NCI-H82 treated with DMSO at 0.1 percent for 48 hours (cell line): ENCODE measurements around the gene PRPF19.

Source experiments
- DNase-seq: peaks from one replicate; lab custom pipeline; 2025; ENCODE audit not compliant: unreplicated experiment; lab: John Stamatoyannopoulos, UW

The PRPF19 gene

DNA sequence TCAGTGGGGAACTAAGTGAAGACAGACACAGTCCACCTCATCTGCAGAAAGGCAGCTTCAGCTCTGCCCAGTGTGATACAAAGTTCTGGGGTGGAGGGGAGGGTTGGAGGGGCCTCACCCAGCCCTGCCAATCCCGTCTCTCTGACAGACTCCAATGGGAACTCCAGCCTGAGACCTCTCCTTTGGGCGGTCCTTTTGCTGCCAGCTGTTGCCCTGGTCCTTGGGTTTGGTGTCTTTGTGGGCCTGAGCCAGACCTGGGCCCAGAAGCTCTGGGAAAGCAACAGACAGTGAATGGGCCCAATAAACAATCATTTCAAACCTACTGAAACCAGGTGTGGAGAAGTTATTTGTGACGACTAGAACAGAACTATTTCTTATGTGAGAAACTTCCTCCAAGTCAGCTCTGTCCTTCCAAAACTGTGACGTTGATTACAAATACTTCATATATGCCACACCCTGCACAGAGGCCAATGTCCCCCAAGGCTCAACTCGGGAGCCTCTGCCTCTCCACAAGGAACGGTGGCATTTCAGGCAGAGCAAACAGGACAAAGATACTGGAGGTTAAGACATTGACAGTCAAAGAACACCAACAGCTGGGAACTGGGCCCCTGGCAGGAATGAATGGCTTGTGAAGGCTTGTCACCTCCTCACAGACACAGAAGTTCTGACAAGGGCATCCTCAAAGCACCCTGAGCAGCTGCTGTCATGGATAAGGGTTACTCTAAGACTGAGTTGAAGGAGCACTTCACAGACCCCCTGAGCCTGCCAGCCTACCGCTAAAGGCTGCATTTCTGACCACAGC lies 30.8 kb downstream of the PRPF19 start:
- DNase-seq, result no peak

DNA sequence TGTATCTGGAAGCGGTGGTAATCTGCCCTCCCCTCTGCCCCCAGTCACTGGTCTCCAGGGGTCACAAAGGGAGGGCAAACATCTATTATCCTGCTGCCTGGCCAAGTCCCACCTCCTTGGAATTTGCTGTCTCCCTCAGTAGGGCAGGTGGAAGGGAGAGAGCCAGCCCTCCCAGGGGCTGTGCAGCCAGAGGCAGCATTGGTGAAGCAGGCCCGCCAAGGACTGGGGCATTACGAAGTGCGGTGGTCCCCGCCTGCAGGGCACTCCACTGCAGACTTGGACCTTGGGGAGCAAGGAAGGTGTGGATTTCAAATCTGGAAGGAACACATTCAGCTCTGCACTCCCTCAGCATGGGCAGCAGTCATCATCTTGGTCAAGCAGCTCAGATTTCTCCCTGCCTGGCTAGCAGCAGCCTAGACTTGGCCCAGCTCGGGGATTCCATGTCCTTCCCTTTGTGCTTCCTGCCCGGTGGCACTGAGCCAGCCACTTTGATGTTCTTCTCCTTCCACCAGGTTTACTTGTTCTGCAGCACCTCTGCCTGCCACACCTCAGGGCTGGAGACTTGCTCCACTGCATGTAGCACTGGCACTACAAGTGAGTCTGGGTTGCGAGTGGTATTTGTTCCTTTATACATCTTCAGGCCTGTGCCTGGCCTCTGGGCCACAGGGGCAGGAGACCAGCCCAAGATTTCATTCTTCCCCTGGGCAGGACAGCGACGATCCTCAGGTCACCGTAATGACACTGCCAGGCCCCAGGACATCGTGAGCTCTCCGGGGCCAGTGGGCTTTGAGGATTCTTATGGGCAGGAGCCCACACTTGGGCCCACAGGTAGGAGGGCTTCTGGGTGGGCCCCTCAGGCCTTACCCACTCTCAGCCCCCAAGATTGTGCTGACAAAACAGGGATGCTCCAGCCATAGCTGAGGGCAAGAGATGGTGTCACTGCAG lies 31.7 kb downstream of the PRPF19 start:
- no peak for DNase-seq

DNA sequence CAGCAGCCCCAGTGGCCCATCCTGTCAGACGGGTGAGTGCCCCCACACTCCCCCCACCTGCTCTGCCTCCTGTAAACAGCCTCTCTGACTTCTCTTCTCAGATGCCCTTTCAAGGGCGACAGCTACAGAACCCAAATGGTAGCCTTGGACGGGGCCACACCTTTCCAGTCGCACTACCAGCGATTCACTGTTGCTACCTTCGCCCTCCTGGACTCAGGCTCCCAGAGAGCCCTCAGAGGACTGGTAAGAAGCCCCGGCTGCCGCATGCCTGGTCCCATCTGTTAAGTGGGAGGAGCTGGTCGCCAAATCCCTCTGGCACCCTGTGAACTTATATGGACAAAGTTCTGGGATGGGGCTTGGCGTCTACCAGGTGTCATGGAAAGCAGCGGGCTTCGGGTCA lies 32.9 kb downstream of the PRPF19 start:
- no peak for DNase-seq

DNA sequence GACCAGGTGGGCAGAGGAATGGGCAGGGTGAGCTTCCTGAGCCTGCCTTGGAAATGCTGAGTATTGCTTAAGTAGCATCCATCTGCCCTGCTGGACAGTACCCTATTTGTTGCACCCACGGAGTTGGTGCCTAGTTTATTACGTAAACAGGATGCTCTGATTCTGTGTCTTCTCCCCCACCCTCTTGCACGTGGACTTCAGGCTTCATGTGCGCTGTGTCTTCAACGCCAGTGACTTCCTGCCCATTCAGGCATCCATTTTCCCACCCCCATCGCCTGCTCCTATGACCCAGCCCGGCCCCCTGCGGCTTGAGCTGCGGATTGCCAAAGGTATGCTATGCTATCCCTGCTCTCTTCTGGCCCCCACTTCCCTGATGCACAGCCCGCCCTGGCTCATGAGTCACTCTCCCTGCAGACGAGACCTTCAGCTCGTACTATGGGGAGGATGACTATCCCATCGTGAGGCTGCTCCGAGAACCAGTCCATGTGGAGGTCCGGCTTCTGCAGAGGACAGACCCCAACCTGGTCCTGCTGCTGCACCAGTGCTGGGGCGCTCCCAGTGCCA lies 33.3 kb downstream of the PRPF19 start:
- no peak for DNase-seq

DNA sequence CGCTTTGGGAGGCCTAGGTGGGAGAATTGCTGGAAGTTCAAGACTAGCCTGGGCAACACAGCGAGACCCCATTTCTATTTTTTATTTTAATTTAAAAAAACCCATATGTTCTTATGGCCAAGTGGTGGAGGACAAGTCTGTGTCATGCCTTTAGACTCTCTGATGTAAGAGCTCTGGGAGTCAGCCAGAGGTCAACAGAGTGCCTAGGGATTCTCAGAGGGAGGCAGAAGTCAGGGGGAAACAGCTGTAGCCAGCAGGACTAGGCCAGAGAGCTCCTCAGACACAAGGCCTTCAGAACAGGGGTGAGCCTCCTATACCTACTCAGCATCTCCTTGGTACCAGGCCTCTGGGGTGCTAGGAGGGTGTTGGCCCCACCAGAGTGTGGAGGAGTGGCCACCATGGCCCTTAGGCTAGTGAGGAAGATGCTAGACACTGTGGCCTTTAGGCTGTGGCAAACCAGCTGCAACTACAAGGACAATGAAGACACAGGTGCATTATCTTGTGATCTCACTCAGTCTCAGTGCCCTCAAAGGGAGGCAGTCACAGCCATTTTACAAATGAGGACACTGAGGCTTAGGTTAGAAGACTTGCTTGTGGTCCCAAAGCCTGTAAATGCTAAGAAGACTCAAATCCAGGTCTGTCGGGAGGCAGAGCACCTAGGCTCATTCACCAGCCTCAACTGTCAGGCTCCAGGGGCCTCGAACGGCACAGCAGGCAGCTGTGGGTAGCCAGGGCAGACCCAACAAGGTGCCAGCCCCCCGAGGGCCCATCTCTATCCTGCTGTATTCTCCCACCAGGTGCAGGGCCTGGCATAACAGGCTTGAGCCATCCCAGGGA lies 34.0 kb downstream of the PRPF19 start:
- no peak for DNase-seq

GRCh38 chr11:60871378-60872061 lies 34.9 kb downstream of the PRPF19 start:
- no peak for DNase-seq

DNA sequence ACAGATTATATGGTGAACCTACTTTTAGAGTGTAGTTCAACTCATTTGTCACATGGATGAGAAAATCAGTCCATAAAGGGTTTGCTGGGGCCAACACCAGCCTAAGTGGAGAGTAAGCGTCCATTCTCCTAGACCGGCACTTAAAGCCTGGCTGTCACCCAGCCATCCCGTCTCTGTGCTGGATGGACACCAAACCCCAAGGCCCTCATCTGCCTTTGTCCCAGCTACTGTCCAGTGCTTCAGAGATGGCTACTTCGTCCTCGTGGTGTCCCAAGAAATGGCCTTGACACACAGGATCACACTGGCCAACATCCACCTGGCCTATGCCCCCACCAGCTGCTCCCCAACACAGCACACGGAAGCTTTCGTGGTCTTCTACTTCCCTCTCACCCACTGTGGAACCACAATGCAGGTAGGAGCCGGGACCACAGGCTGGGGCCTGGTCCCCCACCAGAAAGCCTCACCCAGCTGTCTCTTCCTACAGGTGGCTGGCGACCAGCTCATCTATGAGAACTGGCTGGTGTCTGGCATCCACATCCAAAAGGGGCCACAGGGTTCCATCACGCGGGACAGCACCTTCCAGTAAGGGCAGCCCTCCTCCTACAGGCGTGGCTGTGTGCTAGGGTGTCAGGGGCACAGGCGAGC lies 35.5 kb downstream of the PRPF19 start:
- no peak for DNase-seq

GRCh38 chr11:60870276-60870675 lies 36.1 kb downstream of the PRPF19 start:
- no peak for DNase-seq

DNA sequence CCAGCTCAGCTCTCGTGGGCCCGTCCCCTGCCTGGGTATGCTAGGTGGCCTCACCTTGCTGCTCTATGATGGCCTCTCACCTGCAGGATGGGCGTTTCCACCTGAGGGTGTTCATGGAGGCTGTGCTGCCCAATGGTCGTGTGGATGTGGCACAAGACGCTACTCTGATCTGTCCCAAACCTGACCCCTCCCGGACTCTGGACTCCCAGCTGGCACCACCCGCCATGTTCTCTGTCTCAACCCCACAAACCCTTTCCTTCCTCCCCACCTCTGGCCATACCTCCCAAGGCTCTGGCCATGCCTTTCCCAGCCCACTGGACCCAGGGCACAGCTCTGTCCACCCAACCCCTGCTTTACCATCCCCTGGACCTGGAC lies 36.9 kb downstream of the PRPF19 start:
- DNase-seq, result no peak

DNA sequence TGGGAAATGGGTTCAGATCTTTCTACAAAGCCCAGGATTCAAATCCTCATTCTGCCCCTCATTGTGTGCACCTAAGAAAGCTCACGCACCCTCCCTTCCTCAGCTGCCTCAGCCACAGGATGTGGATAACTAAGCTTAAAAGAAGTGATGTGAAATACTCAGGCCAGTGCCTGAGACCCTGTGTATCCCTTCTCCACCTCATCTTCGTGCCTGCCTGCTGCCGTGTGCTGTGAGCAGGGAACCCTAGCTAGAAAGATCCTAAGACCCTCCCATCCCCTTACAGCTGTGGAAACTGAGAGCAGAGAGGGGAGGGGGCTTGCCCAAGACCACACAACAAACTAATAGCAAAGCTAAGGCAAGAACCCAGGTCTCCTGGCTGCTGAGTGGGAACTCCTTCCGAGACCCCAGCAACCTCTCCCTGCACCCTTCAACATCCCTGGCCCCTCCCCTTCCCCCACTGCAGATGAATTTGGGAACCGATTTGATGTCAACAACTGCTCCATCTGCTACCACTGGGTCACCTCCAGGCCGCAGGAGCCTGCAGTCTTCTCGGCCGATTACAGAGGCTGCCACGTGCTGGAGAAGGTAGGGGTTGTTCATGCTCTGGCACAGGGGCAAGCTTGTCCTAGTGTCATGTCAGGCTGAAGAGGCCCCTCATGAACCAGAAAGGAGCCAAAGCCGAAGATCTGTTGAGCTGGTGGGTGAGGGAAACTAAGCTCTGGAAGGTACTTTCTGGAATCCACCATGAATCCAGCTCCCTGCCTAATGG lies 37.5 kb downstream of the PRPF19 start:
- DNase-seq, result no peak

GRCh38 chr11:60867871-60868681 lies 38.3 kb downstream of the PRPF19 start:
- DNase-seq, result no peak

GRCh38 chr11:60866911-60867870 lies 39.2 kb downstream of the PRPF19 start, which contains the start of gene ZP1:
ZP1 (plus strand) TSS chr11:60867542; CDS start chr11:60867562, 20 bp downstream.
- DNase-seq, result no peak

- no peak for DNase-seq
Measured at GRCh38 chr11:60864856-60865513, 41.4 kb downstream of the PRPF19 start.

- no peak for DNase-seq
Measured at GRCh38 chr11:60863550-60864521, 42.5 kb downstream of the PRPF19 start.

GRCh38 chr11:60862171-60862570 lies 44.2 kb downstream of the PRPF19 start:
- DNase-seq, result no peak
